Smooth muscle cell (in vitro differentiated cells): ENCODE data around the gene KSR2. TPM values are rescaled to one million over a fixed set of nuclear protein-coding genes. Genes with fewer than 3 reads are reported as not detected.
"Not testable (repeated sequence)": the region's sequence is repeated elsewhere in the genome, so short reads cannot be mapped to it uniquely, and the experiment has no call there.

Source experiments
- DNase-seq: peaks from one replicate; lab custom pipeline; 2025; ENCODE audit not compliant: unreplicated experiment; lab: John Stamatoyannopoulos, UW
- H2AFZ ChIP-seq: fragments of 200-600 bp; sonication (generic); 2 replicates; pipeline ENCODE4 v1.6.0; 2016; ENCODE audit warnings: antibody characterized with exemption, low read depth, mild to moderate bottlenecking
- H3F3A ChIP-seq: fragments of 200-600 bp; sonication (generic); 2 replicates; pipeline ENCODE4 v1.6.0; 2017; ENCODE audit warnings: antibody characterized with exemption, low read depth
- H3K27ac ChIP-seq: fragments of 200-600 bp; sonication (generic); 2 replicates; pipeline ENCODE4 v1.5.1; 2016; ENCODE audit warnings: low read depth, mild to moderate bottlenecking
- H3K27me3 ChIP-seq: fragments of 200-600 bp; sonication (generic); 2 replicates; pipeline ENCODE4 v1.6.1; 2016; ENCODE audit warnings: low read depth, mild to moderate bottlenecking
- H3K36me3 ChIP-seq: fragments of 200-600 bp; sonication (generic); 2 replicates; pipeline ENCODE4 v1.5.1; 2016; ENCODE audit warnings: low read depth
- H3K4me1 ChIP-seq: fragments of 200-600 bp; sonication (generic); 2 replicates; pipeline ENCODE4 v1.5.1; 2016; ENCODE audit warnings: low read depth
- H3K4me2 ChIP-seq: fragments of 200-600 bp; sonication (generic); 2 replicates; pipeline ENCODE4 v1.6.0; 2016; ENCODE audit warnings: mild to moderate bottlenecking
- H3K4me3 ChIP-seq: fragments of 200-600 bp; sonication (generic); 2 replicates; pipeline ENCODE4 v1.5.1; 2016; ENCODE audit warnings: mild to moderate bottlenecking
- H3K79me2 ChIP-seq: fragments of 200-600 bp; sonication (generic); 2 replicates; pipeline ENCODE4 v1.6.0; 2016; ENCODE audit warnings: low read depth, mild to moderate bottlenecking
- H3K9ac ChIP-seq: fragments of 200-600 bp; sonication (generic); 2 replicates; pipeline ENCODE4 v1.6.0; 2016; ENCODE audit warnings: low read depth
- H3K9me3 ChIP-seq: fragments of 200-600 bp; sonication (generic); replicated peaks from 2 replicates; pipeline ENCODE4 v1.5.1; 2016; ENCODE audit warnings: low read depth
- H4K20me1 ChIP-seq: fragments of 200-600 bp; sonication (generic); 2 replicates; pipeline ENCODE4 v1.6.0; 2016; ENCODE audit warnings: low read depth
- CTCF ChIP-seq: fragments of 200-600 bp; sonication (generic); IDR thresholded peaks from 2 replicates; pipeline ENCODE4 v1.5.1; 2017; ENCODE audit warnings: borderline replicate concordance, mild to moderate bottlenecking, antibody characterized with exemption; ENCODE audit not compliant: insufficient read depth, poor library complexity, severe bottlenecking
- WGBS: methylation state at CpG from one replicate; pipeline ENCODE4 v1.1.7; 2016; ENCODE audit warnings: low lambda C conversion rate; 5-methylcytosine and 5-hydroxymethylcytosine counted together
- polyA plus RNA-seq: library from polyadenylated mRNA; unstranded; fragments of >200 nt; fragmentation: Nextera tagmentation; extraction: Ambion mirVana; gene quantifications from 2 replicates; pipeline ENCODE4 v1.2.1, GENCODE V29; 2016
- total RNA-seq: library from RNA; depleted of rRNA; stranded (reverse); fragments of >200 nt; gene quantifications from 2 replicates; pipeline ENCODE4 v1.2.3, GENCODE V29; 2014

KSR2 gene
- total and polyA plus RNA-seq, 2 experiments from 2014 or later: 0.04 TPM; not detected in 1

GRCh38 chr12:117892441-117892840, 76.3 kb downstream of the KSR2 start:
- Histone ChIP-seq H3K27me3 (no peaks in the 10 kb centered on the region), H3K36me3 (no peaks in the 10 kb centered on the region), H3K9me3 (no peaks in the 10 kb centered on the region), H3K4me1 (no peaks in the 10 kb centered on the region), H3K4me3 (no peak overlapping the region), H3K4me2 (no peak overlapping the region), H3K27ac (no peak overlapping the region), H2AFZ (no peak overlapping the region), H3K79me2 (no peaks in the 10 kb centered on the region), H4K20me1 (no peaks in the 10 kb centered on the region), H3F3A (no peaks in the 10 kb centered on the region), H3K9ac (no peak overlapping the region)
- TF ChIP-seq CTCF: no peak
- DNase-seq: no peak

- not testable (repeated sequence) for H3F3A ChIP-seq, H3K4me2 ChIP-seq, H3K36me3 ChIP-seq, H3K79me2 ChIP-seq, H3K9me3 ChIP-seq, H2AFZ ChIP-seq, H3K27ac ChIP-seq, H3K4me3 ChIP-seq, DNase-seq, H3K9ac ChIP-seq, H4K20me1 ChIP-seq, H3K27me3 ChIP-seq, H3K4me1 ChIP-seq
- WGBS: 87% methylated on average over 3 of the region's 3 CpGs
These were observed 77.5 kb downstream of the KSR2 start for GRCh38 chr12:117891265-117891664.

- H3K4me2 ChIP-seq: no peak overlapping the region
- H3K4me3 ChIP-seq: no peak overlapping the region
- no peak overlapping the region for H3K9ac ChIP-seq
- no peak for DNase-seq
- no peaks in the 10 kb centered on the region for H3F3A ChIP-seq
- no peaks in the 10 kb centered on the region for H3K9me3 ChIP-seq
- H3K36me3 ChIP-seq: no peaks in the 10 kb centered on the region
- H3K79me2 ChIP-seq: no peaks in the 10 kb centered on the region
- TF ChIP-seq CTCF: no peak
- H3K27ac ChIP-seq: no peak overlapping the region
- H3K27me3 ChIP-seq: no peaks in the 10 kb centered on the region
- 93% methylated on average over 2 of the region's 2 CpGs for WGBS
- no peaks in the 10 kb centered on the region for H3K4me1 ChIP-seq
- H4K20me1 ChIP-seq: no peaks in the 10 kb centered on the region
- no peak overlapping the region for H2AFZ ChIP-seq
These were observed 78.1 kb downstream of the KSR2 start for GRCh38 chr12:117890644-117891043.

- no peaks in the 10 kb centered on the region for H3K27me3 ChIP-seq
- 92% methylated on average over 2 of the region's 2 CpGs for WGBS
- no peak for TF ChIP-seq CTCF
These were observed 78.7 kb downstream of the KSR2 start for GRCh38 chr12:117890137-117890536.

More at GRCh38 chr12:117890137-117890536, 78.7 kb downstream of the KSR2 start:
- Histone ChIP-seq H3K4me1 (no peaks in the 10 kb centered on the region), H3F3A (no peaks in the 10 kb centered on the region), H3K27ac (no peak overlapping the region), H4K20me1 (no peaks in the 10 kb centered on the region), H3K9ac (no peak overlapping the region), H3K4me2 (no peak overlapping the region), H3K9me3 (no peaks in the 10 kb centered on the region), H3K36me3 (no peaks in the 10 kb centered on the region), H3K4me3 (no peak overlapping the region), H3K79me2 (no peaks in the 10 kb centered on the region), H2AFZ (no peak overlapping the region)
- DNase-seq: no peak
